Heart left ventricle (tissue), 13 donors: Measurements from ENCODE around the gene GSG1L2.

ENCODE experiments used
- CTCF ChIP-seq, 12 donors: fragments of 200-600 bp; sonication (generic) in 4 of 12; IDR thresholded peaks; one replicate each; pipeline versions ENCODE4 v1.5.0 to v1.8.0; 2018 to 2022; ENCODE audit warnings: antibody characterized with exemption in 12 of 12, mild to moderate bottlenecking in 5 of 12
- POLR2A ChIP-seq, 2 donors: fragments of 450-650 bp; IDR thresholded peaks; one replicate each; pipeline ENCODE4 v1.6.1; 2017; ENCODE audit warnings: antibody characterized with exemption in 2 of 2, mild to moderate bottlenecking in 2 of 2, moderate library complexity in 2 of 2
- donor health status: ischemic (EF 13 %, LVEDD 7.1; RV severe dilation, severe dysfunction).
- donor health status: DM: no; HTN: yes; CAD: no.
- donor health status: DM: no; HTN: no; CAD: no.
- donor health status: ischemic (EF 25% LVEDD 6.9; RV normal size, moderate dysfunction).
- donor health status: ischemic (EF 25% LVEDD 5.7; RV mildly dilated, moderate dysfunction).
- donor health status: ischemic (EF 35%, LVEDD 5.7; RV mildly dilated, moderate dysfunction).
- donor health status: nonischemic (EF 11% LVEDD 7.7; RV severe dilation, severe dysfunction).
- donor health status: DM: yes; HTN: yes; CAD: no.
- donor health status: PGD.
- donor health status: ischemic (EF 29% LVEDD 5.4; RV normal size, mild dysfunction).
- donor health status: nonischemic (EF 23%, LVEDD 6.1; RV moderate dilation, normal function).

GRCh38 chr17:9850151-9850550 is 28.3 kb upstream of the GSG1L2 start:
- TF ChIP-seq CTCF (IDR thresholded peaks at IDR 0.05) (no peak), POLR2A (IDR thresholded peaks at IDR 0.05) (no peak)
